Ishikawa (cell line): ENCODE results near the gene SACM1L.

Source experiments
- CEBPB ChIP-seq: IDR thresholded peaks from 2 replicates; pipeline ENCODE4 v1.6.1; 2012
- CREB1 ChIP-seq: IDR thresholded peaks from 2 replicates; pipeline ENCODE4 v1.6.1; 2012; ENCODE audit warnings: low read depth
- EGR1 ChIP-seq: IDR thresholded peaks from 2 replicates; pipeline ENCODE4 v1.6.1; 2012
- EP300 ChIP-seq: IDR thresholded peaks from 2 replicates; pipeline ENCODE4 v1.6.1; 2012; ENCODE audit warnings: borderline replicate concordance
- FOXM1 ChIP-seq: IDR thresholded peaks from 2 replicates; pipeline ENCODE4 v1.6.1; 2012; ENCODE audit warnings: low read depth, borderline replicate concordance
- RAD21 ChIP-seq: IDR thresholded peaks from 2 replicates; pipeline ENCODE4 v1.6.1; 2012; ENCODE audit warnings: low read depth
- TEAD4 ChIP-seq: IDR thresholded peaks from 2 replicates; pipeline ENCODE4 v1.6.1; 2012
- YY1 ChIP-seq: IDR thresholded peaks from 2 replicates; pipeline ENCODE4 v1.6.1; 2012; ENCODE audit warnings: low read depth
- ZBTB7A ChIP-seq: IDR thresholded peaks from 2 replicates; pipeline ENCODE4 v1.6.1; 2012; ENCODE audit warnings: low read depth
- TF ChIP-seq, protein P1 (sequence below): IDR thresholded peaks from 2 replicates; pipeline ENCODE4 v1.6.1; 2012
- TF ChIP-seq, protein P2 (sequence below): IDR thresholded peaks from 2 replicates; pipeline ENCODE4 v1.6.1; 2012
- TF ChIP-seq, protein P3 (sequence below): IDR thresholded peaks from 2 replicates; pipeline ENCODE4 v1.6.1; 2012; ENCODE audit warnings: low read depth, mild to moderate bottlenecking

DNA sequence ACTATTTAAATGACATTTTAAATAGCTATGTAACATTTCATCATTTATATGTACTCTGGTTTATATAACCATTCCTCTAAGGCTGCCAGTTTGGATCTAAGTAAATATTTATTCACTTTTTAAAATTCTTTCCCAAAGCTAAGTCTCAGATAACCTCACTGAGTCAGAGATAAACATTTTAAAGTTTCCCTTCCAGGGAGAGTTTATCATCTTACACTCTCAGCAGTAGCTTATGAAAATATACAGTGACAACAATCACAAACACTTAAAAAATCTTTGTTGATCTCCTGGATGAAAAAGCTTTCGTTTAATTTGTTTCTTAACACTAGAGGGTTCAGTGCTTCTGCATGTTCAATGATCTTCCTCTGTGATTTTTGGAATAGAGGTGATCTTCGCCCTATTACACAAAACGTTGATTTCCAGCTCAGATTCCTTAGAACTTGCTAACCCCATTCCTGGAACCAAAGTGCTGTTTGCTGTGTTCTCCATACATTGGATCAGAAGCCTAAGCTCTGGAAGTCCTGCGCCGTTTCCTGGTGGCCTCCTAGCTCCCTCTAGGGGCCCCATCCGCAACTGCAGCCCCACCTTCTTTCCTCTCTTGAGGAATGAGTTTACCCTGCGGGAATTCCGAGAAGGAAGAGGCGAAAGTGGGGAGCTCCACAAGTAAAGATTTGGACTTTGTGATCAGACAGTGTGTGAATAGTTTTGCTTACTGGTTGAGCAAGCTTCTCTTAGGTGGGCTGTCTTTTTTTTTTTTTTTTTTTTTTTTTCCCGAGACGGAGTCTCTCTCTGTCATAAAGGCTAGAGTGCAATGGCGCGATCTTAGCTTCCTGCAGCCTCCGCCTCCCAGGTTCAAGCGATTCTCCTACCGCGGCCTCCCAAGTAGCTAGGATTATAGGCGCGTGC lies 29.3 kb upstream of the SACM1L start:
- TF ChIP-seq, protein P1, sequence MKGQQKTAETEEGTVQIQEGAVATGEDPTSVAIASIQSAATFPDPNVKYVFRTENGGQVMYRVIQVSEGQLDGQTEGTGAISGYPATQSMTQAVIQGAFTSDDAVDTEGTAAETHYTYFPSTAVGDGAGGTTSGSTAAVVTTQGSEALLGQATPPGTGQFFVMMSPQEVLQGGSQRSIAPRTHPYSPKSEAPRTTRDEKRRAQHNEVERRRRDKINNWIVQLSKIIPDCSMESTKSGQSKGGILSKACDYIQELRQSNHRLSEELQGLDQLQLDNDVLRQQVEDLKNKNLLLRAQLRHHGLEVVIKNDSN, result no peak
- TF ChIP-seq EP300, result no peak
- no peak for TF ChIP-seq CEBPB
- no peak for TF ChIP-seq YY1
- no peak for TF ChIP-seq CREB1
- TF ChIP-seq, protein P2, sequence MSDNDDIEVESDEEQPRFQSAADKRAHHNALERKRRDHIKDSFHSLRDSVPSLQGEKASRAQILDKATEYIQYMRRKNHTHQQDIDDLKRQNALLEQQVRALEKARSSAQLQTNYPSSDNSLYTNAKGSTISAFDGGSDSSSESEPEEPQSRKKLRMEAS, result no peak
- TF ChIP-seq, protein P3, sequence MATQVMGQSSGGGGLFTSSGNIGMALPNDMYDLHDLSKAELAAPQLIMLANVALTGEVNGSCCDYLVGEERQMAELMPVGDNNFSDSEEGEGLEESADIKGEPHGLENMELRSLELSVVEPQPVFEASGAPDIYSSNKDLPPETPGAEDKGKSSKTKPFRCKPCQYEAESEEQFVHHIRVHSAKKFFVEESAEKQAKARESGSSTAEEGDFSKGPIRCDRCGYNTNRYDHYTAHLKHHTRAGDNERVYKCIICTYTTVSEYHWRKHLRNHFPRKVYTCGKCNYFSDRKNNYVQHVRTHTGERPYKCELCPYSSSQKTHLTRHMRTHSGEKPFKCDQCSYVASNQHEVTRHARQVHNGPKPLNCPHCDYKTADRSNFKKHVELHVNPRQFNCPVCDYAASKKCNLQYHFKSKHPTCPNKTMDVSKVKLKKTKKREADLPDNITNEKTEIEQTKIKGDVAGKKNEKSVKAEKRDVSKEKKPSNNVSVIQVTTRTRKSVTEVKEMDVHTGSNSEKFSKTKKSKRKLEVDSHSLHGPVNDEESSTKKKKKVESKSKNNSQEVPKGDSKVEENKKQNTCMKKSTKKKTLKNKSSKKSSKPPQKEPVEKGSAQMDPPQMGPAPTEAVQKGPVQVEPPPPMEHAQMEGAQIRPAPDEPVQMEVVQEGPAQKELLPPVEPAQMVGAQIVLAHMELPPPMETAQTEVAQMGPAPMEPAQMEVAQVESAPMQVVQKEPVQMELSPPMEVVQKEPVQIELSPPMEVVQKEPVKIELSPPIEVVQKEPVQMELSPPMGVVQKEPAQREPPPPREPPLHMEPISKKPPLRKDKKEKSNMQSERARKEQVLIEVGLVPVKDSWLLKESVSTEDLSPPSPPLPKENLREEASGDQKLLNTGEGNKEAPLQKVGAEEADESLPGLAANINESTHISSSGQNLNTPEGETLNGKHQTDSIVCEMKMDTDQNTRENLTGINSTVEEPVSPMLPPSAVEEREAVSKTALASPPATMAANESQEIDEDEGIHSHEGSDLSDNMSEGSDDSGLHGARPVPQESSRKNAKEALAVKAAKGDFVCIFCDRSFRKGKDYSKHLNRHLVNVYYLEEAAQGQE, result no peak
- peak; percentile 71 for TF ChIP-seq RAD21
- TF ChIP-seq TEAD4, result no peak
- TF ChIP-seq FOXM1, result no peak
- TF ChIP-seq EGR1, result no peak
- TF ChIP-seq ZBTB7A, result no peak
